Measurements from ENCODE around the gene SFXN2.

SFXN2 gene

GRCh38 chr10:102759497-102760210 lies 45.2 kb downstream of the SFXN2 start:
- Histone ChIP-seq H3K36me3 (ENCODE audit: control insufficient read depth, insufficient read depth, low read length) (no peaks in the 10 kb centered on the region), H3K9ac (no peak overlapping the region), H3K4me1 (peaks cover 36% of the 10 kb centered on the region), H3K4me3 (ENCODE audit: low read depth, low read length) (no peak overlapping the region), H3K27ac (peak overlapping the region; percentile 92), H3K79me2 (peaks cover 64% of the 10 kb centered on the region), H3K4me2 (ENCODE audit: low read length) (no peak overlapping the region), H3K9me3 (ENCODE audit: control insufficient read depth, low read length) (no peaks in the 10 kb centered on the region), H3K27me3 (ENCODE audit: control insufficient read depth, insufficient read depth, low read length) (no peaks in the 10 kb centered on the region), H2AFZ (no peak overlapping the region)
- TF ChIP-seq CTCF (IDR thresholded peaks at IDR 0.05) = no peak

- peaks cover 58% of the 10 kb centered on the region for H3K79me2 ChIP-seq
- H3K27ac ChIP-seq = no peak overlapping the region
- no peaks in the 10 kb centered on the region for H3K9me3 ChIP-seq (ENCODE audit: control insufficient read depth, low read length)
Measured at GRCh38 chr10:102761981-102762380, 47.5 kb downstream of the SFXN2 start.

GRCh38 chr10:102762401-102763015 lies 48.1 kb downstream of the SFXN2 start:
- peaks cover 59% of the 10 kb centered on the region for H3K4me1 ChIP-seq
- no peak overlapping the region for H3K9ac ChIP-seq
- no peak overlapping the region for H3K4me3 ChIP-seq (ENCODE audit: low read depth, low read length)
- H3K4me2 ChIP-seq (ENCODE audit: low read length) = no peak overlapping the region
- no peaks in the 10 kb centered on the region for H3K27me3 ChIP-seq (ENCODE audit: control insufficient read depth, insufficient read depth, low read length)
- no peak for TF ChIP-seq CTCF (IDR thresholded peaks at IDR 0.05)
- H3K27ac ChIP-seq = peak overlapping the region; percentile 15
- H3K79me2 ChIP-seq = peaks cover 58% of the 10 kb centered on the region
- no peak overlapping the region for H2AFZ ChIP-seq
- no peaks in the 10 kb centered on the region for H3K9me3 ChIP-seq (ENCODE audit: control insufficient read depth, low read length)
- H3K36me3 ChIP-seq (ENCODE audit: control insufficient read depth, insufficient read depth, low read length) = no peaks in the 10 kb centered on the region

More at GRCh38 chr10:102761981-102762380, 47.5 kb downstream of the SFXN2 start:
- no peak for TF ChIP-seq CTCF (IDR thresholded peaks at IDR 0.05)
- H3K4me3 ChIP-seq (ENCODE audit: low read depth, low read length) = no peak overlapping the region
- no peaks in the 10 kb centered on the region for H3K36me3 ChIP-seq (ENCODE audit: control insufficient read depth, insufficient read depth, low read length)
- no peaks in the 10 kb centered on the region for H3K27me3 ChIP-seq (ENCODE audit: control insufficient read depth, insufficient read depth, low read length)
- peaks cover 54% of the 10 kb centered on the region for H3K4me1 ChIP-seq
- H2AFZ ChIP-seq = no peak overlapping the region
- no peak overlapping the region for H3K9ac ChIP-seq
- H3K4me2 ChIP-seq (ENCODE audit: low read length) = no peak overlapping the region

GRCh38 chr10:102763037-102763607 lies 48.7 kb downstream of the SFXN2 start:
- Histone ChIP-seq H3K9me3 (ENCODE audit: control insufficient read depth, low read length) (no peaks in the 10 kb centered on the region), H3K36me3 (ENCODE audit: control insufficient read depth, insufficient read depth, low read length) (no peaks in the 10 kb centered on the region), H3K4me1 (peaks cover 60% of the 10 kb centered on the region), H3K27ac (peak overlapping the region; percentile 86), H3K9ac (no peak overlapping the region), H3K79me2 (peaks cover 60% of the 10 kb centered on the region), H3K4me2 (ENCODE audit: low read length) (peak overlapping the region; percentile 11), H3K4me3 (ENCODE audit: low read depth, low read length) (no peak overlapping the region), H2AFZ (no peak overlapping the region), H3K27me3 (ENCODE audit: control insufficient read depth, insufficient read depth, low read length) (no peaks in the 10 kb centered on the region)
- no peak for TF ChIP-seq CTCF (IDR thresholded peaks at IDR 0.05)
